Mesothelial cell of epicardium (in vitro differentiated cells): ENCODE results near the gene AGBL1. TPM values are rescaled to one million over a fixed set of nuclear protein-coding genes. Genes with fewer than 3 reads are reported as not detected.

Experiments
- DNase-seq, 2 experiments: peaks; one replicate each; pipeline ENCODE4 v3.0.0; 2021; ENCODE audit warnings: low spot score in 2 of 2; ENCODE audit not compliant: unreplicated experiment in 2 of 2
- H3K27ac Mint-ChIP-seq: 2 replicates; pipeline ENCODE4 v1.8.0; 2021; ENCODE audit warnings: mixed read lengths
- H3K27me3 Mint-ChIP-seq: 2 replicates; pipeline ENCODE4 v1.8.0; 2021; ENCODE audit warnings: low read depth, mixed read lengths
- H3K36me3 Mint-ChIP-seq: 2 replicates; pipeline ENCODE4 v1.8.0; 2021; ENCODE audit warnings: mixed read lengths
- H3K4me1 Mint-ChIP-seq: 2 replicates; pipeline ENCODE4 v1.8.0; 2021; ENCODE audit warnings: mixed read lengths
- H3K4me3 Mint-ChIP-seq: 2 replicates; pipeline ENCODE4 v1.8.0; 2021; ENCODE audit warnings: mild to moderate bottlenecking, moderate library complexity, mixed read lengths
- H3K9me3 Mint-ChIP-seq: 2 replicates; pipeline ENCODE4 v1.8.0; 2021; ENCODE audit warnings: mixed read lengths
- total RNA-seq: library from RNA; stranded (reverse); gene quantifications from 3 replicates; pipeline ENCODE4 v1.2.1, GENCODE V29; 2021
- TF ChIP-seq, protein P1 (sequence below): fragments of 200-600 bp; sonication (generic); IDR thresholded peaks from one replicate; pipeline ENCODE4 v1.5.0; 2021; ENCODE audit warnings: antibody characterized with exemption; ENCODE audit not compliant: unreplicated experiment

The AGBL1 gene
- total RNA-seq, 1 donor from 2014 or later, result not detected

DNA sequence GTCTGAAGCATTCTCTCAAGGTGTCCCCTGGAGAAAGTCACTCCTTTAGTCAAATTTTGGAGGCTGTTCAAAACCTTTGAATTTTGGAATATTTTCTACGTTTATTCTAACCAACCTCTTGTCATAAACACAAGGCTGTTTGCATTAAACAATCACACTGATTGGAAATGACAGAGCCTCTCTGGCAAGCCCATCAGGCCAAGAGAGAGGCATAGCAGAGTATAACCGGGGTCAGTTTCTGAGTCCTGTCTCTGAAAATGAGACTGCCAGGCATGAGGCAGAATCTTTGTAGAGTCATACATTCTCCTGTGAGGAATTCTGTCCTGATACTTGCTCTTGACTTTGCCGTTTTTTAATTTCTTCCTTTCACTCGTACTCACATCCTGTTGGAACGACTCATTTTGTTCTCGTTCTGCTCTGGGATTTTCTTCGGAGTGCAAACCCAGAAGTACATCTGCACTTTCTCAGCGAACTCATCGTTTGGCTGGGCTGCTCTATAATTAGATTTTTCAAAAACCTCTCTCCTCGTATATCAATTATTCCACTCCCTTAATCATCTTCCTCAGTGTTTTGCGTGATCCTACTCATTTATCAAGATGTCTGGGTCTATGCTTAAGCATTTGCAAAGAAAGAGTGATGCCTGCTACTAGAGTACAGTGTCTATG is 114.2 kb downstream of the AGBL1 start:
- no peak for DNase-seq
- peak overlapping the region; percentile 37 for H3K4me3 Mint-ChIP-seq
- H3K27me3 Mint-ChIP-seq, result peaks cover 37% of the 10 kb centered on the region
- TF ChIP-seq, protein P1, sequence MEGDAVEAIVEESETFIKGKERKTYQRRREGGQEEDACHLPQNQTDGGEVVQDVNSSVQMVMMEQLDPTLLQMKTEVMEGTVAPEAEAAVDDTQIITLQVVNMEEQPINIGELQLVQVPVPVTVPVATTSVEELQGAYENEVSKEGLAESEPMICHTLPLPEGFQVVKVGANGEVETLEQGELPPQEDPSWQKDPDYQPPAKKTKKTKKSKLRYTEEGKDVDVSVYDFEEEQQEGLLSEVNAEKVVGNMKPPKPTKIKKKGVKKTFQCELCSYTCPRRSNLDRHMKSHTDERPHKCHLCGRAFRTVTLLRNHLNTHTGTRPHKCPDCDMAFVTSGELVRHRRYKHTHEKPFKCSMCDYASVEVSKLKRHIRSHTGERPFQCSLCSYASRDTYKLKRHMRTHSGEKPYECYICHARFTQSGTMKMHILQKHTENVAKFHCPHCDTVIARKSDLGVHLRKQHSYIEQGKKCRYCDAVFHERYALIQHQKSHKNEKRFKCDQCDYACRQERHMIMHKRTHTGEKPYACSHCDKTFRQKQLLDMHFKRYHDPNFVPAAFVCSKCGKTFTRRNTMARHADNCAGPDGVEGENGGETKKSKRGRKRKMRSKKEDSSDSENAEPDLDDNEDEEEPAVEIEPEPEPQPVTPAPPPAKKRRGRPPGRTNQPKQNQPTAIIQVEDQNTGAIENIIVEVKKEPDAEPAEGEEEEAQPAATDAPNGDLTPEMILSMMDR, result no peak
- peak overlapping the region; percentile 41 for H3K27ac Mint-ChIP-seq
- H3K36me3 Mint-ChIP-seq, result no peaks in the 10 kb centered on the region
- H3K9me3 Mint-ChIP-seq, result no peaks in the 10 kb centered on the region
- H3K4me1 Mint-ChIP-seq, result peaks cover 8% of the 10 kb centered on the region

DNA sequence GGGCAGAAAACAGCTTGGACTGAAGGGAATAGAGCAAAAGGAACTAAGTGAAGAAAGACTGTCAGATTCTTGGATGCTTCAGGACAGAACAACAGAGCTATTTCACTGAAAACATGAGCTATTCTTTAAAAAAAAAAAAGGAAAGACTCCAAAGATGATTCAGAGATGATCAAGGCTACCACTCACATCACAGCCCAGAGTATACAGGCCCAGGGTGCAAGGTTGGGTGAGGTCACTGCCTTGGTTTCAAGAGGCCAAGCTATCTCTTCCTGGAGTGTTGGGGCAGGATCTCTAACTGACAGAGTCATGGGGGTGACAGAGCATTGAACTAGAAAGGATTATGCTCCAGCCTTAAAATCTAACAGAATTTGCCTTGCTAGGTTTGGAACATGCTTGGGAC is 118.1 kb downstream of the AGBL1 start:
- peaks cover 49% of the 10 kb centered on the region for H3K27me3 Mint-ChIP-seq
- H3K36me3 Mint-ChIP-seq, result no peaks in the 10 kb centered on the region
- H3K27ac Mint-ChIP-seq, result no peak overlapping the region
- no peak for DNase-seq
- H3K4me1 Mint-ChIP-seq, result peaks cover 2% of the 10 kb centered on the region
- TF ChIP-seq, protein P1, result no peak
- no peaks in the 10 kb centered on the region for H3K9me3 Mint-ChIP-seq
- H3K4me3 Mint-ChIP-seq, result no peak overlapping the region

DNA sequence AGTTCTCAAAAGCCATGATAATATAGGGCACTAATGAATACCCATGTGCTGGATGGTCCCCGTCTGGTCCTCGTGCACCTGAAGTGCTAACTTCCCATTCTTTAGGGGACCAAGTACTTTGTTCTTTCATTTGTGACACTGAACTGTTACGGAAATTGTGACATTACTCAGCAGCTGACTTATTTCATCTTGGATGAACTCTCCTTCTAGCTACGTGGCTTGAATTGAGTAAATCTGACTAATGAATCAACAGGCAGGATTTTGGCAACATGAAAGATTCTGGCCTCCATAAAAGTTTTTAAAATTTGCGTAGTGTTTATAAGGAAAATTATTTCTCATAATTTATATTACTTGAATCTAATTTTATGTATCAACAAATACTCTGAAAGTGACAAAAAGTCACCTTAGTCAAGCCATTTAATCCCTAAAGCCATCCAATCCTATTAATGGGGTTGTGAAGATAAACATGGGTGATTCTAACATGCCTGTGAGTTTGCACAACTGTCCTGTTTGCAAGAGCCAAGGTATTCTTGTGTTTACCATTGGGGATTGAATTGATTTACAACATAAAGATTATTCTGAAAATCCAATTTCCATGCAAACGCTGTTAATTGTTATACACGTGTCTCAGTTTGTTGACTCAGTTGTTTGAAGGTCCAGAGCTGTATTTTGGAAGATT is 119.9 kb downstream of the AGBL1 start:
- Mint-ChIP-seq H3K4me1 (no peaks in the 10 kb centered on the region), H3K9me3 (no peaks in the 10 kb centered on the region), H3K36me3 (no peaks in the 10 kb centered on the region), H3K4me3 (no peak overlapping the region), H3K27me3 (peaks cover 49% of the 10 kb centered on the region), H3K27ac (no peak overlapping the region)
- DNase-seq, result no peak
- TF ChIP-seq, protein P1, result no peak

DNA sequence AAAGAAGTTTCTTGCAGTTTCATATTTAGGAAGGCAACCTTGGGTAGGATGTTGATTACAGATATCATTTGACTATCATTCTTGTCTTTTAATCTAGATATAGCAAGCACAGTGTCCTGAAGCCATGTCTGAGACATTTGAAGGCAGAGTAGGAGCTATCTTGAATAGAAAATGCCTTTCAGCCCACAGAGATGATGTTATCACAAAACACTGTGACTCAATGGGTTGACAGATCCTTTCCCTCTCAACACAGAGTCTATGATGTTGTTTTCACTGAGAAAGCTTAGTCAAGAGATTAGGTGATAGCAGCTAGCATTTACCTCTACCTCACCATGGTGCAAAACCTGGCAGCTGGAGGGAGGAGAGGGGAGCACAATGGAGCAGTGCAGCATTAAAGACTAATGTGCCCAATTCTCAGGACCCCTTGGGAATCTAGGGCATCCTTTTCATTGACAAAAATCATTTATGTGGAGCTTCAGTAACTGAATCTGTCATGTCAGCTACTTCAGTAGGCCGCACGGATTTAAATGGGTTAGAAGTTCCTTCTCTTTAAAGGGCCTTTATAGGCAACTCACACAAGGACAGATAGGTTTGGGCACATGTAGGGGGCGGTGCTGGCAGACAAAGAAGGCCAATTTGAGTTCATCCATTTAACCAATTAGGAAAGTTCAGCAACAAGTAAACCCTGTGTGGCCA is 121.8 kb downstream of the AGBL1 start:
- peaks cover 2% of the 10 kb centered on the region for H3K9me3 Mint-ChIP-seq
- H3K27me3 Mint-ChIP-seq, result peaks cover 44% of the 10 kb centered on the region
- H3K36me3 Mint-ChIP-seq, result no peaks in the 10 kb centered on the region
- H3K4me1 Mint-ChIP-seq, result no peaks in the 10 kb centered on the region
- TF ChIP-seq, protein P1, result no peak
- no peak overlapping the region for H3K4me3 Mint-ChIP-seq
- DNase-seq, result no peak
- H3K27ac Mint-ChIP-seq, result no peak overlapping the region

DNA sequence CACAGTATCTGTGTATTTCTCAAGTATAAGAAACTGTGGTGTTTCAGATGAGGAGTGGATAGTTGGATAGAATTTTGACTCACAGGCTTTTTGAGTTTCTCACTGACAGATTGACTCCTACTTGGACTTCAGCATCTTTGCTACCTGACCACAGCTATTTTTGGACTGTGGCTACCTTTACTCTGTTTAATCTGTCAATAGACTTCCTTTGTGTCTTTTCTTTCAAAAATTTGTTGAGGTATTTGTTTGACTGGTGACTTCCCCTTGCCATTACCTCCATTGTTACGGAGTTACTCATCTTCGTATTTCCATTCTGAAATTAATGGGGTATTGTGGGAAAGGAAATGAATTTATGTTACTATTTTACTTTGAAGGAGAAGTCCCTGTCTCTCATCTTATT is 123.8 kb downstream of the AGBL1 start:
- Mint-ChIP-seq H3K27me3 (peaks cover 40% of the 10 kb centered on the region), H3K27ac (no peak overlapping the region), H3K36me3 (no peaks in the 10 kb centered on the region), H3K9me3 (peaks cover 5% of the 10 kb centered on the region), H3K4me3 (no peak overlapping the region), H3K4me1 (no peaks in the 10 kb centered on the region)
- TF ChIP-seq, protein P1, result no peak
- no peak for DNase-seq
